ENCODE measurements around the gene MGMT.

MGMT gene

GRCh38 chr10:129780901-129781795 lies 314.1 kb downstream of the MGMT start:
- no peaks in the 10 kb centered on the region for H3K36me3 ChIP-seq
- no peak for DNase-seq
- peaks cover 26% of the 10 kb centered on the region for H3K27me3 ChIP-seq (ENCODE audit: insufficient read depth, low read depth, severe bottlenecking)
- no peak overlapping the region for H3K4me3 ChIP-seq (ENCODE audit: low read depth, low read length)
- H3K9me3 ChIP-seq (ENCODE audit: severe bottlenecking): no peaks in the 10 kb centered on the region
- H3K27ac ChIP-seq: no peak overlapping the region
- no peak for TF ChIP-seq CTCF (IDR thresholded peaks at IDR 0.05; ENCODE audit: low read depth, low read length)

- no peak for TF ChIP-seq CTCF (IDR thresholded peaks at IDR 0.05; ENCODE audit: low read depth, low read length)
- Histone ChIP-seq H3K9me3 (ENCODE audit: severe bottlenecking) (no peaks in the 10 kb centered on the region), H3K36me3 (no peaks in the 10 kb centered on the region), H3K4me3 (ENCODE audit: low read depth, low read length) (no peak overlapping the region), H3K27me3 (ENCODE audit: insufficient read depth, low read depth, severe bottlenecking) (peaks cover 23% of the 10 kb centered on the region), H3K27ac (no peak overlapping the region)
- no peak for DNase-seq
These were observed 317.2 kb downstream of the MGMT start for GRCh38 chr10:129784291-129784690.

- no peak overlapping the region for H3K27ac ChIP-seq
- no peak for TF ChIP-seq CTCF (IDR thresholded peaks at IDR 0.05; ENCODE audit: low read depth, low read length)
- no peaks in the 10 kb centered on the region for H3K36me3 ChIP-seq
- DNase-seq: no peak
- no peak overlapping the region for H3K4me3 ChIP-seq (ENCODE audit: low read depth, low read length)
- no peaks in the 10 kb centered on the region for H3K9me3 ChIP-seq (ENCODE audit: severe bottlenecking)
- peaks cover 23% of the 10 kb centered on the region for H3K27me3 ChIP-seq (ENCODE audit: insufficient read depth, low read depth, severe bottlenecking)
These were observed 317.9 kb downstream of the MGMT start for GRCh38 chr10:129784891-129785290.

GRCh38 chr10:129785536-129785981 lies 318.5 kb downstream of the MGMT start:
- H3K27me3 ChIP-seq (ENCODE audit: insufficient read depth, low read depth, severe bottlenecking): peaks cover 23% of the 10 kb centered on the region
- TF ChIP-seq CTCF (IDR thresholded peaks at IDR 0.05; ENCODE audit: low read depth, low read length): 0 out of 2 replicates have a peak, but pooled peaks have one; percentile 6
- no peaks in the 10 kb centered on the region for H3K36me3 ChIP-seq
- H3K27ac ChIP-seq: no peak overlapping the region
- H3K4me3 ChIP-seq (ENCODE audit: low read depth, low read length): no peak overlapping the region
- DNase-seq: peak; percentile 36
- no peaks in the 10 kb centered on the region for H3K9me3 ChIP-seq (ENCODE audit: severe bottlenecking)

GRCh38 chr10:129786216-129786615 lies 319.2 kb downstream of the MGMT start:
- peaks cover 23% of the 10 kb centered on the region for H3K27me3 ChIP-seq (ENCODE audit: insufficient read depth, low read depth, severe bottlenecking)
- H3K4me3 ChIP-seq (ENCODE audit: low read depth, low read length): no peak overlapping the region
- H3K9me3 ChIP-seq (ENCODE audit: severe bottlenecking): no peaks in the 10 kb centered on the region
- no peak overlapping the region for H3K27ac ChIP-seq
- H3K36me3 ChIP-seq: no peaks in the 10 kb centered on the region
- TF ChIP-seq CTCF (IDR thresholded peaks at IDR 0.05; ENCODE audit: low read depth, low read length): no peak
- no peak for DNase-seq
